ENCODE measurements around the gene ID1.
"Not testable (repeated sequence)": the region's sequence is repeated elsewhere in the genome, so short reads cannot be mapped to it uniquely, and the experiment has no call there.

Gene ID1

DNA sequence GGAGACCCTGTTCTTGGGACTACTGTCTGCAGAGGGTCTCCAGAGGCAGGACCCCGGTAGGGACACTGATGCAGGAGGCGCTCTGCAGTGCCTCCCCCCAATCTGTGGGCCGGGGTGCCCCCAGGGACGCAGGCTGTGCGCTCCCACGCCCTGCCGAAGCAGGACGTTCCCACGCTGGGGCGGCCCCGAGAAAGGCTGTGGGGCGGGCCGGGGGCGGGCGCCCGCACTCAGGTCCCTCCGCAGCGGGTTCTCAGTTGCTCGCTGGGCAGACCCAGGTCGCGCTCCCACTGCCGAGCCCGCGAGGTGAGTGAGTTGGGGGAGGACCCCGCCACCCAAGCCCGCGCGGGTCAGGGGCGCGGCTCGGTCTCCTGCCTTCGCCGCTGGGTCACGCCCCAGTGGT lies 32.6 kb downstream of the ID1 start, which contains the start of gene COX4I2:
Gene COX4I2 (plus strand): TSS at position 253 of the 400 bp plus-strand sequence. CDS start 1,106 bp downstream, outside the sequence.
- DNase-seq (ENCODE audit: low read depth, low spot score), result no peak

DNA sequence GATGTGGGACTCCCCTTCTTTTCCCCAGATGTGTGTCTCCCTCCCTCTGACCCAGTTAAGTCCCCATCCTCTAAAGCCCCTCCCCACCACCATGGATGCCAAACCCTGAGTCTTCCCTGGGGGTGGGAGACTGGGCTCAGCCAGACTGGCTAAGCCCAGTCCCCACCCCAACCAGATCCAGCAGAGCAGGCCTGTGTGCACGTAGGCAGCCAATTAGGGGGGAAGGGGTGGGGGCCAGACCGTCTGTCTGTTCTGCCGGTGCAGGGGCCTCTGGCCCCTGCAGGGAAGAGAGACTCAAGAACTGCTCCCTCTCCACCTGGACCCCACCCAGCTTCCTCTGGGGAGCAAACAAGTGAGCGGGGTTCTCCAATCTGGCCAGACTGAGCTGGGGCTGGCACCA lies 33.2 kb downstream of the ID1 start:
- DNase-seq (ENCODE audit: low read depth, low spot score), result no peak

DNA sequence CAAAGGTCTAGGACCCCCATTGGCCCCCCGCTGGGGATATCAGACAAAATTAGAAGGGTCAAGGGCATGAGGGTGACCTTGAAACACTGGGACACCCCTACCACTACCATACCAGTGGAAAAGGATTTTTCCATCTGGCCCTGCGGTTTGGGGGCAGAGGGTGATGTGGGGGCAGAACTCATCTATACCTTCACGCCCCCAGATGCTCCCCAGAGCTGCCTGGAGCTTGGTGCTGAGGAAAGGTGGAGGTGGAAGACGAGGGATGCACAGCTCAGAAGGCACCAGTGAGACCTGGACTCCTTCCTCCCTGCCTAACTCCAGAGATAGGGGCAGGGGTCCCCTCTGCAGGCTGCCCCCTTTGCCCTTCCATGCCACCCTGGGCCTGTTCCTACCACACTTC lies 33.7 kb downstream of the ID1 start:
- DNase-seq (ENCODE audit: low read depth, low spot score), result no peak

DNA sequence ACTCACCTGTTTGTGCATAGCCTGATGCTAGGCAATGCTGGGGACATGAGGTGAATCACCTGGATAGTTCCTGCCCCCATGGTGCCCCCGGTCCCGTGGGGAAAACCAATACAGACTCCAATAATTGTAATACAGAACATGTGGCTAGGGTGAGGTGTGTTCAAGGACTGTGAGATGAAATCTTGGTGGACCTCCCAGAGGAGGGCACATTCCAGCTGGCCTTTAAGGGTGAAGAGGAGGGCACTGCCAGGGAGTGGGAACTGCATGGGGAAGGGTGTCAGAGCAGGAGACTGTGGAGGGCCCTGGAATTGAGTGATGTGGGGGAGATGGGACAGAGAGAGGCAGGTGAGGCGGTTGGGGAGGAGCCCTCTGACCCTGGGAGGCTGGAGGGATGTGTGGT lies 35.2 kb downstream of the ID1 start:
- no peak for DNase-seq (ENCODE audit: low read depth, low spot score)

DNA sequence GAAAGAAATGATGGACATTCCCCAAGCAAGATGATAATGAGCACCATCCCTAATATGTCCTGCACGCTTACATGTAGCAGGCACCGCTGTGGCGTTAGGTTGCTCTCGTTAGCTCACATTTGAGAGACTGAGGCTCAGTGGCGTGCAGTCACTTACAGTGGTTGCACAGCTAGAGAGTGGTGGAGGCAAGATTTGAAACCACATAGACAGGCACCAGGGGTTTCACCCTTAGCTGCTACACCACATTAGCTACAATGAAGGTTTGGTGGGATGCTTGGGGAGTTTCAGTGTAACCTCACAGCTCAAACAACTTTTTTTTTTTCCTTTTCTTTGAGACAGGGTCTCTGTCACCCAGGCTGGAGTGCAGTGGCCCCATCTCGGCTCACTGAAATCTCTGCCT lies 36.3 kb downstream of the ID1 start:
- DNase-seq (ENCODE audit: low read depth, low spot score), result no peak

DNA sequence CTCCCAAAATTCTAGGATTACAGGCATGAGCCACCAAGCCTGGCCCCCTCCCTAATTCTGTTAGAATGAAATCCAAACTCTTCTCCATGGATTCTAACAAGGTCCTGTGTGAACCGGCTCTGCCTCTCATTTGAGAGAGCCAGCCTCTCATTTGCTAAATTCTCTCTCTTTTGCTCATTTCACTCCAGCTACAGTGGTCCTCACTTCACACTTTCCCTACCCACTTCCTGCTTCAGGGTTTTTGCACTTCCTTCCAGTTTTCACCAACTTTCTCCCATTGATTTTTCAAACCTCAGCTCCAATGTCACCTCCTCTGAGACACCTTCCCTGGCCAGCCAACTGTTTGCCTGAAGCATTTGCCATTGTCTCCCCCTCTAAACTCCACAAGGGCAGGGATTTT lies 37.7 kb downstream of the ID1 start:
- no peak for DNase-seq (ENCODE audit: low read depth, low spot score)

DNA sequence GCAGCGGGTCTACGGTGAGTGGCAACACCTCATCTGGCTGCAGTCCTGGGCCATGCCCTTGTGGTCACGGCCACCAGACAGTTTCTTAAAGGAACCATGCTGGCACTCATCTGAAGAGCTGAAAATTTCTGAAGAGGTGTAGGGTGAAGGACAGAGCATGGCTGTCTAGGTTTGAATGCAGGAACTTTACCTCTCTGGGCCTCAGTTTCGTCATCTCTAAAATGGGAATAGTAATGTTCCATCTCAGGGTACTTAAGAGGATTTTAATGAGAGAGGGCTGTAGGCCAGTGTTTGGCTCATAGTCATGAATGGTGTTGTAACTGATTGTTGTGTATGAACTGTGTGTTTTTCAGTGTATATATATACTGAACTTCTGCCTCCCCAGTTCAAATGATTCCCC lies 38.4 kb downstream of the ID1 start:
- no peak for DNase-seq (ENCODE audit: low read depth, low spot score)

DNA sequence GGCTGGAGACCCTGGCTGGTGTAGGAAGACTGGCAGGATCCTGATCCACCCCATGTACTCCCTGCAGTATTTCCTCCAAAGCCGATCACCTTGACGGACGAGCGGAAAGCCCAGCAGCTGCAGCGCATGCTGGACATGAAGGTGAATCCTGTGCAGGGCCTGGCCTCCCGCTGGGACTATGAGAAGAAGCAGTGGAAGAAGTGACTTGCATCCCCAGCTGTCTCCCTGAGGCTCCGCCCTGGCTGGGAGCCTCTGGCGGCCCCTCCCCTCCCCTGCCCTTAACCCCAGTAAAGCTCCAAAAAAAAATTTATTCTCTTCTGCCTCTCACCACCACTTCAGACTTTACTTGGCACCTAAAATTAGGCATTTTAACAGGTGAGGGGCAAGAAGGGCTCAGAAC lies 39.6 kb downstream of the ID1 start:
- no peak for DNase-seq (ENCODE audit: low read depth, low spot score)

DNA sequence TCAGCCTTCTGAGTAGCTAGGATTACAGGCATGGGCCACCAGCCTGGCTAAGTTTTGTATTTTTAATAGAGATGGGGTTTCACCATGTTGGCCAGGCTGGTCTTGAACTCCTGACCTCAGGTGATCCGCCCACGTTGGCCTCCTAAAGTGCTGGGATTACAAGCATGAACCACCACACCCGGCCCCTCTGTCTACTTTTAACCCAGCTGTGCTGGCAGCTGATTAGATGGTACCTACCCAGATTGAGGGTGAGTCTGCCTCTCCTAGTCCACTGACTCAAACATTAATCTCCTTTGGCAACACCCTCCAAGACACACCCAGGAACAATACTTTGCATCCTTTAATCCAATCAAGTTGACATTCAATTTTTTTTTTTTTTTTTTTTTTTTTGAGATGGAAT lies 43.0 kb downstream of the ID1 start:
- DNase-seq (ENCODE audit: low read depth, low spot score), result not testable (repeated sequence)

DNA sequence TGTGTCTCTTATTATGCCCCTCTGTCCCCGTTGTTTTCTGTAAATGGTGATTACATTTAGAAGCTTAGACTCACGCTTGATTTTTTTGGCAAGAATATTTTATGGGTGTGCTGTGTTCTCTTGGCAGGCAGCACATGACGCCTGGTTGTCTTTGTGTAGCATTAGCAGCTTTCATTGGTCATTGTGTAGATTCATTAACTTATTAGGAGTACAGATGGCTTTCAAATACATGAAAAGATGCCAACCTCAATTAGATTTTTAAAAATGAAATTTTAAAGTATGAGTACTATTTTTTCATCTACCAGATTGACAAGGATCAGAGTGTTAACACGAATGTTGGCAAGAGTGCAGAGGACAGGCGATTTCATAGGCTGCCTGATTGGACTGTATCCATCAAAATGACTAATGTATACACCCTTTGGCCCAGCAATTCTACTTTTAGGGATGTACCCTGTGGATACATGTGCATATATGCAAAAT lies 47.9 kb downstream of the ID1 start:
- DNase-seq (ENCODE audit: low read depth, low spot score), result no peak

DNA sequence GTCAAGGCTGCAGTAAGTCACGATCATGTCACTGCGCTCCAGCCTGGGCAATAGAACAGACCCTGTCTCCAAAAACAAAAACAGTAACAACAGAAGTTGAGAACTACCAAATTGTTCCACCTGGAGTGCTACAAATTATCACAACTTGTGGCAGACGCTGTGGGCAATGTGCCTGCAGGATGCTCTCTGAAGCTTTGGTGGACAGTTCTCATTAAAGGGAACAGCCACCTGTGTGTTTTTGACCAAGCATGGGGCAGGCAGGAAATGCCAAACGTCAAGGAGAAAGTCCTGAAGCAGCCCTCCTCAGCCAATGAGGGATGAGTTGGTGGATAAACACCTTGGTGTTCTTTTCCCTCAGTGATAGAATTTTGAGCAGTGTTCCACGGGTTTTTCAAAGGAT lies 48.5 kb downstream of the ID1 start:
- no peak for DNase-seq (ENCODE audit: low read depth, low spot score)

DNA sequence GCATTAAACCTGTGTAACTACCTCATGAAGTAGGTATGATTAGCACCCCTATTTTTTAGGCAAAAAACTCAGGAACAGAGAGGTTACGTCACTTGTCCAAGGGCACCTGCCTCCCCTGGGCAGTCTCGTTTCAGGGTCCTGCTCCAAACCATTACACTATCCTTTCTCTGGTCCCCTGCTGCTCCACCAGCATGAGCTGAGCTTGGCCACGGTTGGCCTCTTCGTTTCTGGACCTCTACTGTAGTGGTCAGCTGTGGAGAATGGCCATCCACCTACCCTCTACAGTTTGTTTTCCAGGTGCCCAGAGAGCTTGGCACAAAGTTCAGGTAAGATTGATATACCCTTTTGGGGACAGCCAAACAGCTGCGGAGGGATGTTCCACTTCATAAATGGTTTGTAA lies 49.4 kb downstream of the ID1 start:
- no peak for DNase-seq (ENCODE audit: low read depth, low spot score)
